Pancreas (tissue), 10 donors: ENCODE results near the gene INPP5A. TPM values are rescaled to one million over a fixed set of nuclear protein-coding genes. Genes with fewer than 3 reads are reported as not detected.
A peak's percentile ranks its signal among the peaks of the same experiment; 100 is the strongest.

Experiments used
- ATAC-seq, 4 donors: fragments of 200-7000 bp; cut with Tn5 transposase; one replicate each; pipeline versions ENCODE4 v1.8.0 to v1.9.1; 2020; ENCODE audit warnings: mild to moderate bottlenecking in 4 of 4, moderate library complexity in 4 of 4
- DNase-seq, 6 donors: peaks; one replicate each; pipeline ENCODE4 v3.0.0-alpha.2; 2020
- FAIRE-seq: peaks from 2 replicates; lab custom pipeline; 2012; peaks lifted over from hg19 to GRCh38; lab: Jason Lieb, UNC
- H3K27ac ChIP-seq, 4 donors: fragments of 200-600 bp; sonication (generic); 1 replicate in 3 of 4; 2 replicates in 1 of 4; pipeline versions ENCODE4 v1.5.0 to v1.8.0; 2020
- H3K27me3 ChIP-seq, 4 donors: fragments of 200-600 bp; one replicate each; pipeline ENCODE4 v1.8.0; 2021
- H3K36me3 ChIP-seq, 3 donors: fragments of 200-600 bp; sonication (generic) in 1 of 3; one replicate each; pipeline versions ENCODE4 v1.5.0 to v1.8.0; 2020 to 2021
- H3K4me1 ChIP-seq, 3 donors: fragments of 200-600 bp; one replicate each; pipeline ENCODE4 v1.8.0; 2021
- H3K4me3 ChIP-seq, 4 donors: fragments of 200-600 bp; sonication (generic) in 2 of 4; one replicate each; pipeline versions ENCODE4 v1.5.0 to v1.8.0; 2020 to 2021
- H3K9me3 ChIP-seq, 4 donors: fragments of 200-600 bp; one replicate each; pipeline ENCODE4 v1.8.0; 2021
- CTCF ChIP-seq, 4 donors: fragments of 200-600 bp; sonication (generic) in 3 of 4; IDR thresholded peaks; one replicate each; pipeline versions ENCODE4 v1.5.0 to v1.8.0; 2021; ENCODE audit warnings: antibody characterized with exemption in 4 of 4
- WGBS, 2 donors: extraction: QIAGEN DNeasy Blood & Tissue Kit; methylation state at CpG; one replicate each; pipeline ENCODE4 v1.1.7; 2013; 5-methylcytosine and 5-hydroxymethylcytosine counted together
- intact Hi-C, 3 donors: fragments of 100-400 bp; cut with DNase I; formaldehyde crosslinking; loops; one replicate each; pipeline versions ENCODE4 v1.11.1 to v1.14.2; 2022
- polyA plus RNA-seq, 2 donors: library from polyadenylated mRNA; stranded (reverse); fragments of 200-250 nt; gene quantifications; one replicate each; pipeline ENCODE4 v1.2.3, GENCODE V29; 2013
- total RNA-seq, 6 donors: library from RNA; stranded (reverse); fragmentation: NEBNext Ultra II Directional in 4 of 6; extraction: Animal tissue kit (Norgen Biotek cat#: 25700) in 4 of 6; gene quantifications; one replicate each; pipeline versions ENCODE4 v1.2.1 to v1.2.4, GENCODE V29; 2021 to 2023
- donor health status: healthy with polysubstance abuse.
- donor health status: DM: no; HTN: no; CAD: no; lungs with moderate emphysema.
- donor health status: DM: no; HTN: no; CAD: no.
- donor health status: control.
- donor health status: control.
- donor health status: Bipolar disorder and iron deficiency.
- donor health status: DM: yes; HTN: yes; CAD: no.
- donor health status: DM: no; HTN: no; CAD: no.
- donor health status: DM: no; HTN: no; CAD: no.
- donor health status: DM: yes; HTN: yes; CAD: no.

The INPP5A gene
- total and polyA plus RNA-seq, 8 donors, result 5.9 to 15.6 (median 11.3) TPM

GRCh38 chr10:132585732-132586722, 48.4 kb downstream of the INPP5A start:
- H3K4me3 ChIP-seq, result no peak overlapping the region
- 87 to 88% methylated on average over 38 of the region's 38 CpGs for WGBS, 2 donors
- H3K9me3 ChIP-seq, result no peaks in the 10 kb centered on the region
- intact Hi-C loops, result no loop called here
- peaks cover 0 to 10% (median 5%) of the 10 kb centered on the region in 3 donors for H3K4me1 ChIP-seq
- TF ChIP-seq CTCF (IDR thresholded peaks at IDR 0.05), result no peak
- no peaks in the 10 kb centered on the region for H3K36me3 ChIP-seq
- H3K27me3 ChIP-seq, result no peaks in the 10 kb centered on the region
- FAIRE-seq, result no peak
- no peak overlapping the region for H3K27ac ChIP-seq
- peak in 1 of 6 donors; percentile 42 for DNase-seq
- ATAC-seq, result peak in 1 of 4 donors; percentile 4

- FAIRE-seq (no peak), ATAC-seq (no peak)
- WGBS, 2 donors, result 96 to 97% methylated on average over 22 of the region's 22 CpGs
Observed at GRCh38 chr10:132586739-132587138, 49.2 kb downstream of the INPP5A start.

GRCh38 chr10:132587175-132587574, 49.6 kb downstream of the INPP5A start:
- ATAC-seq (no peak), FAIRE-seq (no peak), DNase-seq (no peak)
- 96% methylated on average over 11 of the region's 11 CpGs for WGBS, 2 donors
- H3K27me3 ChIP-seq, result no peaks in the 10 kb centered on the region
- H3K9me3 ChIP-seq, result no peaks in the 10 kb centered on the region
- H3K4me1 ChIP-seq, result peaks cover 8 to 20% (median 8%) of the 10 kb centered on the region in 3 donors
- H3K27ac ChIP-seq, result no peak overlapping the region
- intact Hi-C loops, result no loop called here
- no peaks in the 10 kb centered on the region for H3K36me3 ChIP-seq
- no peak overlapping the region for H3K4me3 ChIP-seq
- no peak for TF ChIP-seq CTCF (IDR thresholded peaks at IDR 0.05)

More at GRCh38 chr10:132586739-132587138, 49.2 kb downstream of the INPP5A start:
- no peaks in the 10 kb centered on the region for H3K9me3 ChIP-seq
- intact Hi-C loops, result no loop called here
- no peaks in the 10 kb centered on the region for H3K27me3 ChIP-seq
- peaks cover 5 to 16% (median 8%) of the 10 kb centered on the region in 3 donors for H3K4me1 ChIP-seq
- peak in 1 of 6 donors; percentile 16 for DNase-seq
- H3K36me3 ChIP-seq, result no peaks in the 10 kb centered on the region
- H3K27ac ChIP-seq, result no peak overlapping the region
- H3K4me3 ChIP-seq, result no peak overlapping the region
- TF ChIP-seq CTCF (IDR thresholded peaks at IDR 0.05), result no peak

GRCh38 chr10:132588301-132589013, 50.9 kb downstream of the INPP5A start:
- FAIRE-seq, result no peak
- intact Hi-C loops, result no loop called here
- Histone ChIP-seq H3K4me3 (no peak overlapping the region), H3K36me3 (no peaks in the 10 kb centered on the region), H3K27me3 (no peaks in the 10 kb centered on the region), H3K4me1 (peaks cover 8 to 22% (median 8%) of the 10 kb centered on the region in 3 donors), H3K27ac (peak overlapping the region in 2 of 4 donors; percentile 12 to 56), H3K9me3 (no peaks in the 10 kb centered on the region)
- WGBS, 2 donors, result 82 to 84% methylated on average over 25 of the region's 25 CpGs
- no peak for TF ChIP-seq CTCF (IDR thresholded peaks at IDR 0.05)
- peak in 2 of 4 donors; percentile 7 to 16 for ATAC-seq
- DNase-seq, result peak in 1 of 6 donors; percentile 41
